Calu3 (cell line): ENCODE data around the gene LEMD2. TPM values are rescaled to one million over a fixed set of nuclear protein-coding genes. Genes with fewer than 3 reads are reported as not detected.

Experiments
- BruUV-seq: library from RNA; stranded (reverse); fragments of 400-500 nt; replicated peaks from 2 replicates; lab custom pipeline; 2021; lab: Mats Ljungman, UMichigan
- CTCF ChIA-PET: fragments of 300-600 bp; sonication (Branson Sonifier 250); formaldehyde crosslinking; loops from one replicate; lab custom pipeline; 2022; ENCODE audit warnings: antibody characterized with exemption; lab: Charles Lee
- DNase-seq: peaks from one replicate; pipeline ENCODE4 v3.0.0; 2022
- H3K27ac Mint-ChIP-seq: one replicate; pipeline ENCODE4 v1.8.0; 2022; ENCODE audit warnings: mixed read lengths; ENCODE audit not compliant: unreplicated experiment
- H3K27me3 Mint-ChIP-seq: one replicate; pipeline ENCODE4 v1.8.0; 2022; ENCODE audit warnings: mixed read lengths; ENCODE audit not compliant: unreplicated experiment
- H3K36me3 Mint-ChIP-seq: one replicate; pipeline ENCODE4 v1.8.0; 2022; ENCODE audit warnings: mild to moderate bottlenecking, moderate library complexity, mixed read lengths; ENCODE audit not compliant: insufficient read depth, unreplicated experiment
- H3K4me1 Mint-ChIP-seq: one replicate; pipeline ENCODE4 v1.8.0; 2022; ENCODE audit warnings: mild to moderate bottlenecking, low read depth, mixed read lengths; ENCODE audit not compliant: unreplicated experiment
- H3K4me3 Mint-ChIP-seq: one replicate; pipeline ENCODE4 v1.8.0; 2022; ENCODE audit warnings: mild to moderate bottlenecking, low read depth, moderate library complexity, mixed read lengths; ENCODE audit not compliant: unreplicated experiment
- H3K9me3 Mint-ChIP-seq: one replicate; pipeline ENCODE4 v1.8.0; 2022; ENCODE audit warnings: low read depth, mixed read lengths; ENCODE audit not compliant: unreplicated experiment
- intact Hi-C: fragments of 100-400 bp; cut with micrococcal nuclease; formaldehyde crosslinking; loops from one replicate; pipeline ENCODE4 v1.10.0; 2022; ENCODE audit not compliant: unreplicated experiment
- total RNA-seq: library from RNA; stranded (reverse); gene quantifications from 2 replicates; pipeline ENCODE4 v1.2.3, GENCODE V29; 2022
- TF ChIP-seq, protein P1 (sequence below): fragments of 200-600 bp; IDR thresholded peaks from one replicate; pipeline ENCODE4 v1.8.0; 2022; ENCODE audit warnings: antibody characterized with exemption; ENCODE audit not compliant: unreplicated experiment

Gene LEMD2
- total RNA-seq, 1 experiment from 2014 or later = 126 TPM

DNA sequence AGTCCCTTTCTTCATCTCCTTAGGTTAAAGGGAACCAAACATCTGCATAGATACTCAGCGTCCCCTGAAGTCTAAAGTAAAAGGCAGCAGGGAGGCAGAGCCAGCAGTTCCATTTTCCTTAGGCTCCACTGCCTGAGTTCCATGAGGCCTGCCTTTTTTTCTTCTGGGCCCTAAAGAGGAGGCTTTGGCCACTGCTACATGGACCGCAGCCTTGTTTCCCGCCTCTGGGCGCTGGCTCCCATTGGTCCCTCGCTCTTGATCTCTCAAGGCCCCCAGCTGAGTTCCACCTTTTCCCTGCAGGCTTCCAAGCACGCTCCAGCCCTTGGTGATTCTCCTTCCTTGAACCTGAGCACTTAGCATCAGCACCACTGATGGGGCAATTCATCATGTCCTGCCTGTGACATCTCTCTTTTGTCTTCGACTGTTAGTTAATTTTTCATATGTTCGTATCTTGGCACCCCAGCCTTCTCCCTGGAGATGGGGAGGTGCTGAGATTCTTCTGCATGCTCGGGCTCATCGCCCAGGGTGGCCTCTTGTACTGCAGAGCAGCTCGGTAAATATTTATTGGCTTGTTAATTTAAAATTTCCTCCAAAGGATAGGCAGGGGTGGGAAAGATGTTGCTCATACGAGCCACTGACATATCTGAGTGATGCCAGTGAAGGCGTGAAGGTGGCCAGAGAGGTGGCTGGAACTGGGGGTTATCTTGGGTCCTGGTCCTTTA is 11.5 kb upstream of the LEMD2 start:
- TF ChIP-seq, protein P1, sequence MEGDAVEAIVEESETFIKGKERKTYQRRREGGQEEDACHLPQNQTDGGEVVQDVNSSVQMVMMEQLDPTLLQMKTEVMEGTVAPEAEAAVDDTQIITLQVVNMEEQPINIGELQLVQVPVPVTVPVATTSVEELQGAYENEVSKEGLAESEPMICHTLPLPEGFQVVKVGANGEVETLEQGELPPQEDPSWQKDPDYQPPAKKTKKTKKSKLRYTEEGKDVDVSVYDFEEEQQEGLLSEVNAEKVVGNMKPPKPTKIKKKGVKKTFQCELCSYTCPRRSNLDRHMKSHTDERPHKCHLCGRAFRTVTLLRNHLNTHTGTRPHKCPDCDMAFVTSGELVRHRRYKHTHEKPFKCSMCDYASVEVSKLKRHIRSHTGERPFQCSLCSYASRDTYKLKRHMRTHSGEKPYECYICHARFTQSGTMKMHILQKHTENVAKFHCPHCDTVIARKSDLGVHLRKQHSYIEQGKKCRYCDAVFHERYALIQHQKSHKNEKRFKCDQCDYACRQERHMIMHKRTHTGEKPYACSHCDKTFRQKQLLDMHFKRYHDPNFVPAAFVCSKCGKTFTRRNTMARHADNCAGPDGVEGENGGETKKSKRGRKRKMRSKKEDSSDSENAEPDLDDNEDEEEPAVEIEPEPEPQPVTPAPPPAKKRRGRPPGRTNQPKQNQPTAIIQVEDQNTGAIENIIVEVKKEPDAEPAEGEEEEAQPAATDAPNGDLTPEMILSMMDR = no peak
- H3K36me3 Mint-ChIP-seq = no peaks in the 10 kb centered on the region
- no peak for DNase-seq
- H3K4me1 Mint-ChIP-seq = no peaks in the 10 kb centered on the region
- no peak overlapping the region for H3K27ac Mint-ChIP-seq
- CTCF ChIA-PET = no interaction called here
- H3K9me3 Mint-ChIP-seq = no peaks in the 10 kb centered on the region
- no peak overlapping the region for H3K4me3 Mint-ChIP-seq
- peaks cover 93% of the 10 kb centered on the region for H3K27me3 Mint-ChIP-seq
- intact Hi-C loops = no loop called here
- BruUV-seq = no TSS peak

DNA sequence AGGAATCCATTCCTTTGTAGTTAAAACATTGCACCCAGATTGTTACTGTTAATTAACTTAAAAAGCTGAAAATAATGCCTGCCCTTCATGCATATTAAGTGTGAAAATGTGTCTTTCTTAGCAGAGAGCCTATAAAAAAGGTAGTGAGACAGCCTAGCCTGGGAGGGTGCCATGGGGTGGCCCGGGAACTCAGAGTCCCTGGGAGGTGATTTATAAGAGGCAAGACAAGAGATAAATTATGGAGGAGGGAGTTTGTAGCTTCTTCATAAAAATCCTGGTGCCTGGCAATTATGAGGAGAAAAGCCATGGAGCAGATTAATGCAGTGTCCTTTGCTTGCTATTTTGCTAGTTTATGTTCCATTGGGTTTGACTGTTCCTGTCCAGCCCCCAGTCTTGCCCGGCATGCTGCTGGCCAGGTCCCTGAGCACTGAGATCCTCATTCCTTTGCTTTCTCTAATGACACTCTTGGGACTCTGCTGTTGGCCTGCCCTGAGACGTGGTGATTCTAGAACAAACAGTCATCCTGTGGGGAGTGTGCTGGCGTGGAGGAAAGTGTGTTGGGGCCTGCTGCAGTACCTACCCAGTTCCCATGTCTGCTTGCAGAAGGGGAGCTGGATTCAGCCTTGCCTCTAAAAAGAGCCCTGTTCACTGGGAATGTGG is 10.7 kb upstream of the LEMD2 start:
- no peaks in the 10 kb centered on the region for H3K4me1 Mint-ChIP-seq
- H3K36me3 Mint-ChIP-seq = no peaks in the 10 kb centered on the region
- no peak overlapping the region for H3K27ac Mint-ChIP-seq
- TF ChIP-seq, protein P1 = no peak
- CTCF ChIA-PET = no interaction called here
- no TSS peak for BruUV-seq
- peaks cover 93% of the 10 kb centered on the region for H3K27me3 Mint-ChIP-seq
- H3K4me3 Mint-ChIP-seq = no peak overlapping the region
- no peak for DNase-seq
- H3K9me3 Mint-ChIP-seq = no peaks in the 10 kb centered on the region
- intact Hi-C loops = no loop called here

DNA sequence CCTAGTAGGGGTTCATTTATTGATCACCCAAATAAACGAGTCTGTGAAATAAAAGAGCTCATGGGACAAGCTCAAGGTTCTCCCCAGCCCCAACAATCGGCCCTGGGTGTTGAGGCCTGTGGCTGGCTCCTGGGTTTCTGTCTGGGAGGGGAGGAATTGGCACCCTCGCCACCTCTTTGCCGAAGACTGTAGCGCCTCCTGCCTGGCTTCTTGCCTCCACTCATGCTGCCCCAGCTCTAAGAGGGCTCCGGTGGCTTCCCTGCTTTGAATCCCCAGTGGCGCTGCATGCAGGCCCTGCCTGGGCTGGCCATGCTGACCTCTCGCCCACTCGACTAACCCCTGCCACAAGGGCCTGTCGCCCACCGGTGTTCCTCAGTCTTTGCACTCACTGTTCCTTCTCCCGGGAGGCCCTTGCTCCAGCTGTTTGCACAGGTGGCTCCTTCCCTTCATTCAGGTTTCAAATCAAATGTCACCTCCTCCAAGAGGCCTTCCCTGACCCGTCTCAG is 9.5 kb upstream of the LEMD2 start:
- Mint-ChIP-seq H3K36me3 (no peaks in the 10 kb centered on the region), H3K9me3 (no peaks in the 10 kb centered on the region), H3K4me1 (no peaks in the 10 kb centered on the region), H3K4me3 (no peak overlapping the region), H3K27me3 (peaks cover 93% of the 10 kb centered on the region), H3K27ac (no peak overlapping the region)
- CTCF ChIA-PET = no interaction called here
- BruUV-seq = no TSS peak
- DNase-seq = no peak
- TF ChIP-seq, protein P1 = no peak
- intact Hi-C loops = no loop called here

DNA sequence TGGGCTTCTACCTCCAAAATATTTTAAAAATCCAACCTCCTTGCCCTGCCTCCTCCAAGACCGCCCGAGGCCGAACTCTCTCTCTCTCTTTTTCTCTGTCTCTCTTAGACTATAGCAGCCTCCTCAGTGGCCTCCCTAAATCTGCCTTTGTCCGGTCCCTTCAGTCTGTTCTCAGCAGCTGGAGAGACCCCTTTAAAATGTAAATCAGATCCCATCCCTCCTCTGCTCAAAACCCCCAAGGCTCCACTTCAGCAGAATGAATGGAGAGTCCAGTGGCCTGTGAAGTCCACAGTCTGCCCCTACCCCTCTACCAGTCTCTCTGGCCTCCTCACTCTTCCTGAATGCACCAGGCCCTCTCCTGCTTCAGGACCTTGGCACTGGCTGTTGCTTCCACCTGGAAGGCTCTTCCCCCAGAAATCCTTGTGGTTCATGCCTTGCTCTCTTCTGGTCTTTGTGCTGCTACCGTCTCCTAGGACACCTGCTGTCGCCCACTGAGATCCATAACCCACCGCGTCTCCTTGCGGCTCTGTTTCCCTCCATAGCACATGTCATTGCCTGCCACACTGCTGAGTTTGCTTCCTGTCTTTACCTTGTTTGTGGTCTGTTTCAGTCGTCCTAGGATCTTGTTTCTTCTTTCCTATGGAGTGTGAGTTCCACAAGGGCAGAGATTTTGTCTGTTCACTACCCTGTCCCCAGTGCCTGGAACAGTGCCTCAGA is 8.9 kb upstream of the LEMD2 start:
- TF ChIP-seq, protein P1 = no peak
- H3K9me3 Mint-ChIP-seq = no peaks in the 10 kb centered on the region
- H3K27ac Mint-ChIP-seq = no peak overlapping the region
- H3K36me3 Mint-ChIP-seq = no peaks in the 10 kb centered on the region
- intact Hi-C loops = no loop called here
- no peaks in the 10 kb centered on the region for H3K4me1 Mint-ChIP-seq
- DNase-seq = no peak
- no TSS peak for BruUV-seq
- no peak overlapping the region for H3K4me3 Mint-ChIP-seq
- peaks cover 93% of the 10 kb centered on the region for H3K27me3 Mint-ChIP-seq
- CTCF ChIA-PET = interaction anchor here (0.9 kb wide), 1 partner anchor 26 kb away, joined by 3 read pairs; no protein-coding TSS in a partner anchor
